ENCODE measurements around the gene SERTAD2.
A peak's percentile ranks its signal among the peaks of the same experiment; 100 is the strongest.

SERTAD2 gene

GRCh38 chr2:64627860-64628841 is 25.6 kb downstream of the SERTAD2 start:
- no peak for DNase-seq

- DNase-seq = peak; percentile 71
These were observed 26.6 kb downstream of the SERTAD2 start for GRCh38 chr2:64626963-64627760.

GRCh38 chr2:64626146-64626809 is 27.4 kb downstream of the SERTAD2 start:
- DNase-seq = no peak

- no peak for DNase-seq
These were observed 28.2 kb downstream of the SERTAD2 start for GRCh38 chr2:64625299-64626145.

- no peak for DNase-seq
These were observed 28.9 kb downstream of the SERTAD2 start for GRCh38 chr2:64624862-64625261.

GRCh38 chr2:64624108-64624610 is 29.6 kb downstream of the SERTAD2 start:
- DNase-seq = no peak

- DNase-seq = no peak
These were observed 30.4 kb downstream of the SERTAD2 start for GRCh38 chr2:64623242-64623850.

- DNase-seq = no peak
These were observed 31.1 kb downstream of the SERTAD2 start for GRCh38 chr2:64622443-64623241.

GRCh38 chr2:64620661-64621060 is 33.1 kb downstream of the SERTAD2 start:
- no peak for DNase-seq

- DNase-seq = no peak
These were observed 36.0 kb downstream of the SERTAD2 start for GRCh38 chr2:64617631-64618151.

GRCh38 chr2:64615844-64616536 is 37.7 kb downstream of the SERTAD2 start:
- DNase-seq = no peak

GRCh38 chr2:64615192-64615763 is 38.4 kb downstream of the SERTAD2 start:
- no peak for DNase-seq

- DNase-seq = no peak
These were observed 40.4 kb downstream of the SERTAD2 start for GRCh38 chr2:64613276-64613675.

GRCh38 chr2:64612575-64613195 is 41.0 kb downstream of the SERTAD2 start:
- no peak for DNase-seq

GRCh38 chr2:64610316-64610855 is 43.3 kb downstream of the SERTAD2 start:
- no peak for DNase-seq

- no peak for DNase-seq
These were observed 43.8 kb downstream of the SERTAD2 start for GRCh38 chr2:64609942-64610281.

- peak; percentile 77 for DNase-seq
These were observed 44.3 kb downstream of the SERTAD2 start for GRCh38 chr2:64609227-64609941.

- no peak for DNase-seq
These were observed 44.9 kb downstream of the SERTAD2 start for GRCh38 chr2:64608867-64609226.

All from retina (tissue), 1 donor.